Skeletal muscle satellite cell (primary cell): ENCODE measurements around the gene CTRB1.
"Not testable (repeated sequence)": the region's sequence is repeated elsewhere in the genome, so short reads cannot be mapped to it uniquely, and the experiment has no call there.

Experiments used
- H3K27me3 ChIP-seq: 2 replicates; pipeline ENCODE4 v1.7.0; 2013; ENCODE audit warnings: low read length; ENCODE audit not compliant: control insufficient read depth, insufficient read depth
- H3K36me3 ChIP-seq: 2 replicates; pipeline ENCODE4 v1.7.0; 2013; ENCODE audit warnings: mild to moderate bottlenecking, control low read depth, low read length; ENCODE audit not compliant: insufficient read depth
- H3K4me1 ChIP-seq: 2 replicates; pipeline ENCODE4 v1.7.0; 2013; ENCODE audit warnings: low read length; ENCODE audit not compliant: control insufficient read depth, insufficient read depth
- H3K4me2 ChIP-seq: 2 replicates; pipeline ENCODE4 v1.7.0; 2013; ENCODE audit warnings: mild to moderate bottlenecking, low read length
- H3K4me3 ChIP-seq: 2 replicates; pipeline ENCODE4 v1.7.0; 2013; ENCODE audit warnings: low read length
- H3K9ac ChIP-seq: 2 replicates; pipeline ENCODE4 v1.7.0; 2013; ENCODE audit warnings: mild to moderate bottlenecking, low read depth, low read length, moderate library complexity
- H3K9me3 ChIP-seq: replicated peaks from 2 replicates; pipeline ENCODE4 v1.7.0; 2013; ENCODE audit warnings: mild to moderate bottlenecking, control low read depth, low read length

The CTRB1 gene

DNA sequence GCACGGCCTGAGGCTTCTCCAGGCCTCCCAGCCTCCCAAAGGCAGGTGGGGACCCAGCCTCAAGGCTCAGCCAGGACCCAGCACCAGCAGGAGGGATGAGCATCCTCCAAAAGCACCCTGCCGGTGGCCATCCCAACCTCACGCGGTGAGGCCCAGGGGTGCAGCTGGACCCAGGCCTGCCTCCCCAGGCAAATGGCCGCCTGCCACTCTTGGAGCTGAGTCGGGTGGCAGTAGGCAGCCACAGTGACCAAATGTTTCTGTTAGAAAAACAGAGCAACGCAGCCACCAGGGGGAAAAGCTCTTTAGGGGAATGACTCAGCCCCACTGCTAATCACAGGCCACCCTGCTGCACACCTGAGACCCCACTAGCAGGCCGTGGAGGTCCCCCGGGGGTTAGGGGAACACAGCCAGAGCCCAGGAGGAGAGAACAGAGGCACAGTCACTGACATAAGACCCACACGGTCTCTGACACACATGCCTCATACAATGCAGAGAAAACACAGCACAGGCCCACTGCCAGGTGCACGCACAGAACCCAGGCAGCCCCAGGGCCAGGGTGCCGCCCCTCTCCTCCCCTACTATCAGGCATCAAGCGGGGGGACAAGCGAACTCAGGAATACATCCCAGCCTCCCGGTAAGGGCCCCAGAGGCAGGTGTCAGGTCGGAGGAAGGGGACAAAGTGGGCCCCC lies 20.2 kb downstream of the CTRB1 start:
- Histone ChIP-seq H3K36me3 (peaks cover 74% of the 10 kb centered on the region), H3K9ac (peak overlapping the region; percentile 80), H3K9me3 (no peaks in the 10 kb centered on the region), H3K4me1 (peaks cover 42% of the 10 kb centered on the region), H3K27me3 (no peaks in the 10 kb centered on the region), H3K4me2 (peak overlapping the region; percentile 60), H3K4me3 (peak overlapping the region; percentile 42)

- no peak overlapping the region for H3K4me3 ChIP-seq
- peaks cover 70% of the 10 kb centered on the region for H3K36me3 ChIP-seq
- peak overlapping the region; percentile 80 for H3K9ac ChIP-seq
- H3K4me2 ChIP-seq: no peak overlapping the region
- peaks cover 42% of the 10 kb centered on the region for H3K4me1 ChIP-seq
- no peaks in the 10 kb centered on the region for H3K9me3 ChIP-seq
- no peaks in the 10 kb centered on the region for H3K27me3 ChIP-seq
These were observed 20.8 kb downstream of the CTRB1 start for GRCh38 chr16:75239542-75240122.

- H3K4me2 ChIP-seq, H3K27me3 ChIP-seq: not testable (repeated sequence)
These were observed 21.8 kb downstream of the CTRB1 start for GRCh38 chr16:75240633-75241032.

DNA sequence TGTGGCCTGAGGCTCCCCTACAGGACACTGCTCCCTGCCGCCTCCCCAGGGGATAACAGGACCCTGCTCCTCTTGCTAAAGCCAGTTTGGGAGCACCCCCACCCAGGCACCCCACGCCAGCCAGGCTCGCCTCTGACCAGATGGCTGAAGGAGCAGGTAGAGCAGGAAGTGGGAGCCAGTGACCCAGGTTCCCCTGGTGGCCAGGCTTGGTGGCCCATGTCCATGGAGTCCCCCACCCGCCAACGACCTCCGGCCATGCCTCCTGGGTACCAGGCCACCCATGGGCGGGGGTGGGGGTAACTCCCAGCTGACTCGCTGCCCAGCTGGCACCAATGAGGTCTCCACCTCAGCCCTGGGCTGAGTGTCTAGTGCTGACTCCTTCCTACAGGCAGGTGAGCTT lies 22.6 kb downstream of the CTRB1 start:
- H3K36me3 ChIP-seq: peaks cover 53% of the 10 kb centered on the region
- peaks cover 60% of the 10 kb centered on the region for H3K4me1 ChIP-seq
- no peak overlapping the region for H3K4me3 ChIP-seq

More at GRCh38 chr16:75240633-75241032, 21.8 kb downstream of the CTRB1 start:
- H3K9ac ChIP-seq, H3K9me3 ChIP-seq, H3K4me3 ChIP-seq: not testable (repeated sequence)
- Histone ChIP-seq H3K36me3 (peaks cover 61% of the 10 kb centered on the region), H3K4me1 (peaks cover 52% of the 10 kb centered on the region)

GRCh38 chr16:75241955-75242354 lies 23.2 kb downstream of the CTRB1 start:
- no peak overlapping the region for H3K9ac ChIP-seq
- H3K4me2 ChIP-seq: no peak overlapping the region
- H3K4me1 ChIP-seq: peaks cover 65% of the 10 kb centered on the region
- peaks cover 48% of the 10 kb centered on the region for H3K36me3 ChIP-seq
- no peak overlapping the region for H3K4me3 ChIP-seq
- no peaks in the 10 kb centered on the region for H3K27me3 ChIP-seq
- no peaks in the 10 kb centered on the region for H3K9me3 ChIP-seq

More for the DNA sequence above, 22.6 kb downstream of the CTRB1 start:
- no peak overlapping the region for H3K9ac ChIP-seq
- no peaks in the 10 kb centered on the region for H3K9me3 ChIP-seq
- no peak overlapping the region for H3K4me2 ChIP-seq
- no peaks in the 10 kb centered on the region for H3K27me3 ChIP-seq

- not testable (repeated sequence) for H3K4me3 ChIP-seq, H3K27me3 ChIP-seq, H3K9ac ChIP-seq, H3K4me2 ChIP-seq, H3K9me3 ChIP-seq
- peaks cover 42% of the 10 kb centered on the region for H3K36me3 ChIP-seq
- H3K4me1 ChIP-seq: peaks cover 70% of the 10 kb centered on the region
These were observed 23.8 kb downstream of the CTRB1 start for GRCh38 chr16:75242436-75243078.

GRCh38 chr16:75243667-75244224 lies 25.0 kb downstream of the CTRB1 start:
- Histone ChIP-seq H3K36me3 (peaks cover 39% of the 10 kb centered on the region), H3K9me3 (no peaks in the 10 kb centered on the region), H3K4me2 (peak overlapping the region; percentile 83), H3K4me3 (no peak overlapping the region), H3K4me1 (peaks cover 70% of the 10 kb centered on the region), H3K9ac (peak overlapping the region; percentile 89), H3K27me3 (no peaks in the 10 kb centered on the region)

- Histone ChIP-seq H3K4me1 (peaks cover 70% of the 10 kb centered on the region), H3K9me3 (no peaks in the 10 kb centered on the region), H3K4me3 (peak overlapping the region; percentile 48), H3K36me3 (peaks cover 41% of the 10 kb centered on the region), H3K27me3 (no peaks in the 10 kb centered on the region), H3K4me2 (peak overlapping the region; percentile 83), H3K9ac (peak overlapping the region; percentile 89)
These were observed 25.5 kb downstream of the CTRB1 start for GRCh38 chr16:75244225-75244809.

DNA sequence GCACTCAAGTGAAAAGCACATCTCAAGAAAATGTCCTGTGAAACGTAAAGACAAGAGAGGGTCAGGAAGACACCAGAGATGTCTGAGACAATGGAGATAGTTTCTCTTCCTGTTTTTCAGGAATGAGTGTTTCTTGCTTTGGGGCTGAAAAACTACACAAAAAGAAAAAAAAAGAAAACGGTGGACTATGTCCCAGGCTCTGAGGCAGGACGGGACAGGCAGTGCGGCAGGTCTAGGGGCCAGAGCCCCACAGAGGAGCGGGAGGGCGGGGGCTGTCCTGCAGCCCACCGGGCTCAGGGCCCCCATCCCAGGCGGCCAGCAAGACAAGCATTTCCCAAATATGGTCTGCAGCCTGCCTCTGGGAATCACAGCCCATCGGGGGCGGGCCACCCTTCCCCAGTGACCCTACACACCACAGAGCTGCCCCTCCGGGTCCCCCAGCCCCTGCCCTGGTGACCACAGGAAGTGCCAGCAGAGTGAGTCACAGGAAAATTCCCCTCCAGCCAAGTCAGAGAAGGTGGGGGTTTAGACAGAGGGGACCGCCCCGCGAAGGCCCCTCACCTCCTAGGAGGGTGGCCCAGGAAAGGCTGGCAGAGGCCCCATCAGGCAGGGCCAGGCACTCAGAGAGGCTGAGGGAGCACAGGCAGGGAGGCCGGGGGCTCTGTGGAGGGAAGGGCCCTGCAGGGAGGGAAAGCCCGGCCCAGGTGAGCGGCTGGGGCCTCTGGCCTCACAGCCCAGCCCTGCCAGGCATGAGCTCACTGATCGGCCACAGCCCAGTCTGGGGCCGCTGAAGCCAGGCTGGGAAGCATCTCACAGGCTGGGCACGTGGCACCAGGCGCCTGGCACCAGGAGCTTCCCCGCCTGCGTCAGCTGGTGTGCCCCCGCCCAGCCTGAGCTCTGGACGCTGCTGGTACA lies 26.3 kb downstream of the CTRB1 start:
- peak overlapping the region; percentile 89 for H3K9ac ChIP-seq
- peaks cover 36% of the 10 kb centered on the region for H3K36me3 ChIP-seq
- H3K4me2 ChIP-seq: peak overlapping the region; percentile 83
- H3K9me3 ChIP-seq: no peaks in the 10 kb centered on the region
- H3K4me3 ChIP-seq: peak overlapping the region; percentile 48
- no peaks in the 10 kb centered on the region for H3K27me3 ChIP-seq
- H3K4me1 ChIP-seq: peaks cover 70% of the 10 kb centered on the region

- H3K4me2 ChIP-seq: peak overlapping the region; percentile 83
- H3K4me3 ChIP-seq: no peak overlapping the region
- no peaks in the 10 kb centered on the region for H3K27me3 ChIP-seq
- H3K4me1 ChIP-seq: peaks cover 67% of the 10 kb centered on the region
- no peaks in the 10 kb centered on the region for H3K9me3 ChIP-seq
- peaks cover 23% of the 10 kb centered on the region for H3K36me3 ChIP-seq
- H3K9ac ChIP-seq: peak overlapping the region; percentile 89
These were observed 27.9 kb downstream of the CTRB1 start for GRCh38 chr16:75246504-75247205.
